Activated T-helper 1 cell treated with anti-CD3 and anti-CD28 coated beads, Interleukin-12 subunit alpha, Interleukin-12 subunit beta, Interleukin-2, Interleukin-4 antibody, amounts not matched to agents 30 ng/mL and 10 ng/mL and 1 ng/mL, durations not matched to agents 14 hours and 24 hours and 36 hours (primary cell): ENCODE data around the gene SRP54. TPM values are rescaled to one million over a fixed set of nuclear protein-coding genes. Genes with fewer than 3 reads are reported as not detected.
"Not testable (repeated sequence)": the region's sequence is repeated elsewhere in the genome, so short reads cannot be mapped to it uniquely, and the experiment has no call there.

Source experiments
- DNase-seq: peaks from one replicate; pipeline ENCODE4 v3.0.0; 2021; ENCODE audit warnings: low spot score
- H3K27ac Mint-ChIP-seq: one replicate; pipeline ENCODE4 v1.8.0; 2021; ENCODE audit warnings: mild to moderate bottlenecking, mixed read lengths
- H3K27me3 Mint-ChIP-seq: one replicate; pipeline ENCODE4 v1.8.0; 2022; ENCODE audit warnings: mild to moderate bottlenecking, moderate library complexity, mixed read lengths; ENCODE audit not compliant: insufficient read depth
- H3K36me3 Mint-ChIP-seq: one replicate; pipeline ENCODE4 v1.8.0; 2021; ENCODE audit warnings: low read depth, mixed read lengths
- H3K4me1 Mint-ChIP-seq: one replicate; pipeline ENCODE4 v1.8.0; 2021; ENCODE audit warnings: low read depth, mixed read lengths
- H3K4me3 Mint-ChIP-seq: one replicate; pipeline ENCODE4 v1.8.0; 2021; ENCODE audit warnings: mild to moderate bottlenecking, moderate library complexity, mixed read lengths
- H3K9me3 Mint-ChIP-seq: one replicate; pipeline ENCODE4 v1.8.0; 2021; ENCODE audit warnings: mixed read lengths
- intact Hi-C: fragments of 100-400 bp; cut with micrococcal nuclease; formaldehyde crosslinking; loops from one replicate; pipeline ENCODE4 v1.15.1; 2024
- total RNA-seq: library from RNA; stranded (reverse); gene quantifications from 2 replicates; pipeline ENCODE4 v1.2.3, GENCODE V29; 2022

SRP54 gene
- total RNA-seq, 1 donor from 2014 or later: 76.2 TPM

DNA sequence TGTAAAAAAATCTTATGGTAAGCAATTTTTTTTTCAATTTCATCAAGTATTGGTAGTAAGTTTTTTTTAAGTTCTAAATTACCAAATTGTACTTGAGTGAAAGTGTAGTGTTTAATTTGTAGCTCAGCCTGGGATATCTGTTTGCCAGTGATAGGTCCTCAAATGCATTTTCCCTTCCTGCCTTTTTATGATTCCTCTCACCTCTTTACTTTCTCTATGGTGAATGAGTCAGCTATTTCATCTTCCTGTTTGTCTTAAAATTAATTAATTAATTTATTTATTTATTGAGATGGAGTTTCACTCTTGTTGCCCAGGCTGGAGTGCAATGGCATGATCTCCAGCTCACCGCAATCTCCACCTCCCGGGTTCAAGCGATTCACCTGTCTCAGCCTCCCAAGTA, 10.6 kb downstream of the SRP54 start:
- no peak overlapping the region for H3K27ac Mint-ChIP-seq
- no peak for DNase-seq
- intact Hi-C loops: no loop called here
- H3K27me3 Mint-ChIP-seq: no peaks in the 10 kb centered on the region
- no peak overlapping the region for H3K4me3 Mint-ChIP-seq
- peaks cover 14% of the 10 kb centered on the region for H3K36me3 Mint-ChIP-seq
- peaks cover 12% of the 10 kb centered on the region for H3K4me1 Mint-ChIP-seq
- H3K9me3 Mint-ChIP-seq: no peaks in the 10 kb centered on the region

DNA sequence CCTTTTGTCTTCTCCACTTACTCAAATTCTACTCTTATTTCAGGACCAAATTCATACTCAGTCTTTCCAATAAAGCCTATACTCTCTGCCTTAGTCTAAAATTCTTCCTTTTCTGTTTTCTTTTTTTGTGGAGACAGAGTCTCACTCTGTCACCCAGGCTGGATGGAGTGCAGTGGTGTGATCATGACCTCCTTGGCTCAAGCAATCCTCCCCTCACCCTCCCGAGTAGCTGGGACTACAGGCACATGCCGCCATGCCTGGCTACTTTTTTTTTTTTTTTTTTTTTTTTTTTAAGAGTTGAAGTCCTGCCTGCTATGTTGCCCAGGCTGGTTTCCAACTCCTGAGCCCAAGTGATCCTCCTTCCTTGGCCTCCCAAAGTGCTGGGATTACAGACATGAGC, 11.9 kb downstream of the SRP54 start:
- Mint-ChIP-seq H3K27ac (no peak overlapping the region), H3K27me3 (no peaks in the 10 kb centered on the region), H3K4me1 (peaks cover 12% of the 10 kb centered on the region), H3K4me3 (no peak overlapping the region), H3K36me3 (peaks cover 14% of the 10 kb centered on the region), H3K9me3 (no peaks in the 10 kb centered on the region)
- intact Hi-C loops: no loop called here
- no peak for DNase-seq

- intact Hi-C loops: no loop called here
- H3K4me3 Mint-ChIP-seq: no peak overlapping the region
- no peaks in the 10 kb centered on the region for H3K27me3 Mint-ChIP-seq
- peaks cover 16% of the 10 kb centered on the region for H3K36me3 Mint-ChIP-seq
- H3K9me3 Mint-ChIP-seq: no peaks in the 10 kb centered on the region
- peaks cover 6% of the 10 kb centered on the region for H3K4me1 Mint-ChIP-seq
- no peak for DNase-seq
- H3K27ac Mint-ChIP-seq: no peak overlapping the region
Measured at GRCh38 chr14:34997762-34998161, 15.0 kb downstream of the SRP54 start.

- Mint-ChIP-seq H3K4me3 (no peak overlapping the region), H3K36me3 (peaks cover 18% of the 10 kb centered on the region), H3K27ac (no peak overlapping the region), H3K4me1 (peaks cover 2% of the 10 kb centered on the region), H3K9me3 (no peaks in the 10 kb centered on the region), H3K27me3 (no peaks in the 10 kb centered on the region)
- no peak for DNase-seq
- intact Hi-C loops: no loop called here
Measured at GRCh38 chr14:34999500-34999899, 16.7 kb downstream of the SRP54 start.

DNA sequence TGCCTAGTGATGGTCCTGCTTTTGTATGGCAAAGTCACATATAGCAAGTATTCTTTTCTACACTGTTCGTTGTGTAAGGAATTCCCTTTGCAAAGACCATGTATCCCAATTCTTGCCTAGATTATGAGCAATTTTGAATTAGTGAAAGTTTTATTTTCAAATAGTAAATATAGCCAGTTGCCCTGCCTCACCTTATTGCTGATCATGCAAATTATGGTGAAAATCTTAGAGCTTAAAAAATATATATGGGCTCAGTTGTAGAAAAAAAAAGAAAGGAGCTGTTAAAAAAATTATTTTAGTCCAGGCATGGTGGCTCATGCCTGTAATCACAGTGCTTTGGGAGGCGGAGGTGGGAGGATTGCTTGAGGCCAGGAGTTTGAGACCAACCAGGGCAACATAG, 18.8 kb downstream of the SRP54 start:
- Mint-ChIP-seq H3K4me1 (no peaks in the 10 kb centered on the region), H3K27ac (no peak overlapping the region), H3K27me3 (no peaks in the 10 kb centered on the region), H3K9me3 (no peaks in the 10 kb centered on the region), H3K36me3 (peaks cover 19% of the 10 kb centered on the region), H3K4me3 (no peak overlapping the region)
- DNase-seq: no peak
- intact Hi-C loops: no loop called here

DNA sequence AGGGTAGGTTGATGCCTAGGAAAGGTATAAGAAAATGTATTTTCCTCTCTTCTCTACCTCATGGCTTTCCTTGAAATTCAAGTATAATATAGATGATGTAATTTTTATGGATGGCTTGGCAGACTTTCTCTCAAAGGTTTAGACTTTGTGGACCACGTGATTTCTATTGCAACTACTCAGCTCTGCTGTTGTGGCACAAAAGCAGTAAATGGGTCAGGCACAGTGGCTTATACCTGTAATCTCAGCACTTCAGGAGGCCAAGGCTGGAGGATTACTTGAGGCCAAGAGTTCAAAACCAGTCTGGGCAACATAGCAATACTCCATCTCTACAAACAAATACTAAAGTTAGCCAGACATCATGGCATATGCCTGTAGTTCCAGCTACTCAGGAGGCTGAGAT, 22.0 kb downstream of the SRP54 start:
- Mint-ChIP-seq H3K36me3 (peaks cover 23% of the 10 kb centered on the region), H3K27me3 (no peaks in the 10 kb centered on the region), H3K4me1 (no peaks in the 10 kb centered on the region), H3K4me3 (no peak overlapping the region), H3K9me3 (no peaks in the 10 kb centered on the region), H3K27ac (no peak overlapping the region)
- intact Hi-C loops: no loop called here
- no peak for DNase-seq

DNA sequence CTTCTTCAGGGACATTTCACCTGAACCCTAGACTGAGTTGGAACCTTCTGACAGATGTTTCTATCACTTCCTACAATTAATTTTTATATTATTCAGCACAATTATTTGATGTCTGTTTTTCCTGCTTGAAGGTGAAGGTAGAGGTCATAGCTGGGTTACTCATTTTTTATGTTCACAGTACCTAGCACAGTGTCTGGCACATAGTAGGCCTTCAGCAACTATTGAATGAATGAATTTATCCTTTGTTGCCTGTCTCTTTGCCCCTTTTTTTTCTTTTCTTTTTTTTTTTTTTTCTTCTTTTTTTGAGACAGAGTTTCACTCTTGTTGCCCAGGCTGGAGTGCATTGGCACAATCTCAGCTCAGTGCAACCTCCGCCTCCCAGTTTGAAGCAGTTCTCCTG, 33.8 kb downstream of the SRP54 start:
- no peaks in the 10 kb centered on the region for H3K4me1 Mint-ChIP-seq
- no peak for DNase-seq
- no peak overlapping the region for H3K4me3 Mint-ChIP-seq
- intact Hi-C loops: no loop called here
- no peak overlapping the region for H3K27ac Mint-ChIP-seq
- H3K27me3 Mint-ChIP-seq: no peaks in the 10 kb centered on the region
- H3K36me3 Mint-ChIP-seq: peaks cover 50% of the 10 kb centered on the region
- no peaks in the 10 kb centered on the region for H3K9me3 Mint-ChIP-seq

- no peak for DNase-seq
- Mint-ChIP-seq H3K27me3 (no peaks in the 10 kb centered on the region), H3K4me1 (no peaks in the 10 kb centered on the region), H3K27ac (no peak overlapping the region), H3K4me3 (no peak overlapping the region), H3K36me3 (peaks cover 48% of the 10 kb centered on the region), H3K9me3 (no peaks in the 10 kb centered on the region)
- intact Hi-C loops: no loop called here
Measured at GRCh38 chr14:35020713-35021112, 37.9 kb downstream of the SRP54 start.

DNA sequence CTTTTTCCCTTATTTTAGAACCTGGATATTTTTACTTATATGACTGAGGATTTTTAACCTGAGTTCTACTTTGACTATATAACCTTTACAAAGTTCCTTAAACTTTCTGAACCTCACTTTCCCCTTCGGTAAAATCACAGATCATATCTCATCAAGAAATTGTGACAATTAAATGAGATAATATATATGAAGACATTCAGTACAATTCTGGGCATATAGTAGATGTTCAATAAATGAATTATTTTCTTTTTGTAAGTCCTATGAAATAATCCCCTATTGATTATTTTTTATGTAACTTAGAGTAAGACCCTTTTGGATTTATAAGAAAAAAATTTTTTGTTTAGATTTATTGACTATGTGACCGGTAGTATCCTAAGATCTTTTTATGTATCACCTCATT, 45.6 kb downstream of the SRP54 start:
- Mint-ChIP-seq H3K4me1 (no peaks in the 10 kb centered on the region), H3K4me3 (no peak overlapping the region), H3K9me3 (peaks cover 3% of the 10 kb centered on the region), H3K27me3 (no peaks in the 10 kb centered on the region), H3K36me3 (peaks cover 34% of the 10 kb centered on the region), H3K27ac (no peak overlapping the region)
- intact Hi-C loops: no loop called here
- DNase-seq: no peak

DNA sequence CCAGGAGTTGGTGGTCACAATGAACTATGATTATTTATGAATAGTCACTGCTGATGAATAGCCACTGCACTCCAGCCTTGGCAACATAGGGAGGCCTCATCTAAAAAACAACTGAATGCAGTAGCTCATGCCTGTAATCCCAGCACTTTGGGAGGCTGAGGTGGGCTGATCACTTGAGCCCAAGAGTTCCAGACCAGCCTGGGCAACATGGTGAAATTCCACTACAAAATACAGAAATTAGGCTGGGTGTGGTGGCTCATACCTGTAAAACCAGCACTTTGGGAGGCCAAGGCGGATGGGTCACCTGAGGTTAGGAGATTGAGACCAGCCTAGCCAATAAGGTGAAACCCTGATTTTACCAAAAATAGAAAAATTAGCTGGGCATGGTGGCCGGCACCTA, 49.8 kb downstream of the SRP54 start:
- no peak for DNase-seq
- H3K27me3 Mint-ChIP-seq: no peaks in the 10 kb centered on the region
- H3K4me3 Mint-ChIP-seq: no peak overlapping the region
- no peaks in the 10 kb centered on the region for H3K4me1 Mint-ChIP-seq
- H3K36me3 Mint-ChIP-seq: peaks cover 40% of the 10 kb centered on the region
- H3K9me3 Mint-ChIP-seq: peaks cover 24% of the 10 kb centered on the region
- H3K27ac Mint-ChIP-seq: no peak overlapping the region
- intact Hi-C loops: no loop called here

DNA sequence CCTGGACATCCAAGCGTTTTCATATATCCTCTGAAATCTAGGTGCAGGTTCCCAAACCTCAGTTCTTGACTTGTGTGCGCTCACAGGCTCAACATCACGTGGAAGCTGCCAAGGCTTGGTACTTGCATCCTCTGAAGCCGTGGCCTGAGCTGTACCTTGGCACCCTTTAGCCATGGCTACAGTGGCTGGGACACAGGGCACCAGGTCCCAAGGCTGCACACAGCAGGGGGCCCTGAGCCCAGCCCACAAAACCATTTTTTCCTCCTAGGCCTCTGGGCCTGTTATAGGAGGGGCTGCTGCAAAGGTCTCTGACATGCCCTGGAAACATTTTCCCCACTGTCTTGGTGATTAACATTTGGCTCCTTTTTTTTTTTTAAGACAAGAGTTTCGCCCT, 51.6 kb downstream of the SRP54 start:
- no peaks in the 10 kb centered on the region for H3K4me1 Mint-ChIP-seq
- peaks cover 24% of the 10 kb centered on the region for H3K9me3 Mint-ChIP-seq
- no peak overlapping the region for H3K4me3 Mint-ChIP-seq
- DNase-seq: no peak
- peaks cover 29% of the 10 kb centered on the region for H3K36me3 Mint-ChIP-seq
- H3K27me3 Mint-ChIP-seq: no peaks in the 10 kb centered on the region
- no peak overlapping the region for H3K27ac Mint-ChIP-seq
- intact Hi-C loops: no loop called here

- H3K4me3 Mint-ChIP-seq, DNase-seq, H3K27ac Mint-ChIP-seq, intact Hi-C loops, H3K27me3 Mint-ChIP-seq, H3K4me1 Mint-ChIP-seq: not testable (repeated sequence)
- peaks cover 25% of the 10 kb centered on the region for H3K36me3 Mint-ChIP-seq
- H3K9me3 Mint-ChIP-seq: peaks cover 24% of the 10 kb centered on the region
Measured at GRCh38 chr14:35034944-35035554, 52.3 kb downstream of the SRP54 start.

- peaks cover 22% of the 10 kb centered on the region for H3K36me3 Mint-ChIP-seq
- H3K27me3 Mint-ChIP-seq, H3K4me1 Mint-ChIP-seq, H3K4me3 Mint-ChIP-seq, H3K27ac Mint-ChIP-seq, intact Hi-C loops, DNase-seq: not testable (repeated sequence)
- peaks cover 23% of the 10 kb centered on the region for H3K9me3 Mint-ChIP-seq
Measured at GRCh38 chr14:35038312-35038711, 55.5 kb downstream of the SRP54 start.

DNA sequence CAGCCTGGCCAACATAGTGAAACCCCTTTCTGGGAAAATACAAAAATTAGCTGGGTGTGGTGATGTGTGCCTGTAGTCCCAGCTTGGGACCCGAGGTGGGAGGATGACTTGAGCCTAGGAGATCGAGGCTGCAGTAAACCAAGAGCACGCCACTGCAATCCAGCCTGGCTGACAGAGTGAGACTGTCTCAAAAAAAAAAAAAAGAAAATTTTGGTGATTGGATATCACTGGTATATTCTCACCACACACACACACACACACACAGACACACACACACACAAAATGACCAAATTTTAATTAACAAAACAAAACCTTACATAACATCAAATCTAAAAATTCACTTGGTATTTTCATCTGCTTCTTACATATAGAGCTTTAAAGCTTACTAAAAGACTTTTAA, 59.8 kb downstream of the SRP54 start:
- H3K4me1 Mint-ChIP-seq: peaks cover 26% of the 10 kb centered on the region
- no peak overlapping the region for H3K4me3 Mint-ChIP-seq
- no peaks in the 10 kb centered on the region for H3K36me3 Mint-ChIP-seq
- H3K27me3 Mint-ChIP-seq: no peaks in the 10 kb centered on the region
- DNase-seq: no peak
- H3K27ac Mint-ChIP-seq: no peak overlapping the region
- H3K9me3 Mint-ChIP-seq: no peaks in the 10 kb centered on the region
- intact Hi-C loops: no loop called here
